ENCODE measurements around the gene ZNF180. TPM values are rescaled to one million over a fixed set of nuclear protein-coding genes. Genes with fewer than 3 reads are reported as not detected.
"Not testable (repeated sequence)": the region's sequence is repeated elsewhere in the genome, so short reads cannot be mapped to it uniquely, and the experiment has no call there.

The ZNF180 gene
- total RNA-seq, 1 donor from 2014 or later = 14.4 TPM

- no peaks in the 10 kb centered on the region for H3K4me1 Mint-ChIP-seq
- H3K9me3 Mint-ChIP-seq = peaks cover 13% of the 10 kb centered on the region
- H3K4me3 Mint-ChIP-seq = no peak overlapping the region
- TF ChIP-seq CTCF (IDR thresholded peaks at IDR 0.05) = no peak
- H3K27me3 Mint-ChIP-seq = peaks cover 7% of the 10 kb centered on the region
- CTCF ChIA-PET = no interaction called here
- intact Hi-C loops (cut with micrococcal nuclease) = no loop called here
- H3K36me3 Mint-ChIP-seq (ENCODE audit: low read depth) = no peaks in the 10 kb centered on the region
- DNase-seq = no peak
- no peak for ATAC-seq (ENCODE audit: low read depth)
- no peak overlapping the region for H3K27ac Mint-ChIP-seq
- POLR2A ChIA-PET = no interaction called here
Measured at GRCh38 chr19:44540736-44541135, 40.4 kb upstream of the ZNF180 start.

- no peak overlapping the region for H3K4me3 Mint-ChIP-seq
- ChIA-PET CTCF (no interaction called here), POLR2A (no interaction called here)
- H3K4me1 Mint-ChIP-seq = no peaks in the 10 kb centered on the region
- H3K27ac Mint-ChIP-seq = no peak overlapping the region
- no peak for TF ChIP-seq CTCF (IDR thresholded peaks at IDR 0.05)
- H3K27me3 Mint-ChIP-seq = peaks cover 7% of the 10 kb centered on the region
- no peaks in the 10 kb centered on the region for H3K36me3 Mint-ChIP-seq (ENCODE audit: low read depth)
- ATAC-seq (ENCODE audit: low read depth) (no peak), DNase-seq (no peak)
- intact Hi-C loops (cut with micrococcal nuclease) = no loop called here
- H3K9me3 Mint-ChIP-seq = peaks cover 17% of the 10 kb centered on the region
Measured at GRCh38 chr19:44539991-44540390, 39.7 kb upstream of the ZNF180 start.

GRCh38 chr19:44539236-44539826, 39.0 kb upstream of the ZNF180 start:
- ChIA-PET POLR2A (no interaction called here), CTCF (no interaction called here)
- H3K27me3 Mint-ChIP-seq = peaks cover 6% of the 10 kb centered on the region
- TF ChIP-seq CTCF (IDR thresholded peaks at IDR 0.05) = no peak
- H3K4me1 Mint-ChIP-seq = no peaks in the 10 kb centered on the region
- DNase-seq (no peak), ATAC-seq (ENCODE audit: low read depth) (no peak)
- no peak overlapping the region for H3K4me3 Mint-ChIP-seq
- intact Hi-C loops (cut with micrococcal nuclease) = no loop called here
- no peak overlapping the region for H3K27ac Mint-ChIP-seq
- H3K9me3 Mint-ChIP-seq = peaks cover 15% of the 10 kb centered on the region
- H3K36me3 Mint-ChIP-seq (ENCODE audit: low read depth) = no peaks in the 10 kb centered on the region

- CTCF ChIA-PET; ATAC-seq (ENCODE audit: low read depth); DNase-seq; intact Hi-C loops (cut with micrococcal nuclease); H3K4me3 Mint-ChIP-seq; H3K36me3 Mint-ChIP-seq (ENCODE audit: low read depth); POLR2A ChIA-PET; H3K27ac Mint-ChIP-seq; H3K4me1 Mint-ChIP-seq: not testable (repeated sequence)
- H3K27me3 Mint-ChIP-seq = peaks cover 12% of the 10 kb centered on the region
- peaks cover 21% of the 10 kb centered on the region for H3K9me3 Mint-ChIP-seq
Measured at GRCh38 chr19:44535361-44535760, 35.0 kb upstream of the ZNF180 start.

- no peaks in the 10 kb centered on the region for H3K4me1 Mint-ChIP-seq
- no peak for DNase-seq
- H3K36me3 Mint-ChIP-seq (ENCODE audit: low read depth) = no peaks in the 10 kb centered on the region
- no peak for ATAC-seq (ENCODE audit: low read depth)
- ChIA-PET POLR2A (no interaction called here), CTCF (no interaction called here)
- intact Hi-C loops (cut with micrococcal nuclease) = no loop called here
- H3K9me3 Mint-ChIP-seq = peaks cover 21% of the 10 kb centered on the region
- H3K27ac Mint-ChIP-seq = no peak overlapping the region
- no peak overlapping the region for H3K4me3 Mint-ChIP-seq
- no peak for TF ChIP-seq CTCF (IDR thresholded peaks at IDR 0.05)
- peaks cover 15% of the 10 kb centered on the region for H3K27me3 Mint-ChIP-seq
Measured at GRCh38 chr19:44532819-44533218, 32.5 kb upstream of the ZNF180 start.

GRCh38 chr19:44530777-44531176, 30.5 kb upstream of the ZNF180 start:
- peaks cover 14% of the 10 kb centered on the region for H3K27me3 Mint-ChIP-seq
- intact Hi-C loops (cut with micrococcal nuclease) = no loop called here

More at GRCh38 chr19:44530777-44531176, 30.5 kb upstream of the ZNF180 start:
- Mint-ChIP-seq H3K4me3 (no peak overlapping the region), H3K27ac (no peak overlapping the region), H3K4me1 (no peaks in the 10 kb centered on the region), H3K9me3 (peaks cover 10% of the 10 kb centered on the region), H3K36me3 (ENCODE audit: low read depth) (no peaks in the 10 kb centered on the region)
- CTCF ChIA-PET = no interaction called here
- POLR2A ChIA-PET = interaction anchor here (0.7 kb wide), 1 partner anchor 17 kb away, joined by 6 read pairs; no protein-coding TSS in a partner anchor
- ATAC-seq (ENCODE audit: low read depth) (no peak), DNase-seq (no peak)
- no peak for TF ChIP-seq CTCF (IDR thresholded peaks at IDR 0.05)

All from activated B cell treated with CpG ODN at 0.5 μM for 24 hours (primary cell).